CD4-positive, alpha-beta T cell treated with Interleukin-17A for 1 hour (primary cell): ENCODE data around the gene CALN1.
"Not testable (repeated sequence)": the region's sequence is repeated elsewhere in the genome, so short reads cannot be mapped to it uniquely, and the experiment has no call there.

Source experiments
- DNase-seq: peaks from one replicate; pipeline ENCODE4 v3.0.0-alpha.2; 2020

CALN1 gene

GRCh38 chr7:72412121-72412618 is at the start of gene CALN1:
CALN1 (minus strand) TSS chr7:72412338.
- not testable (repeated sequence) for DNase-seq

DNA sequence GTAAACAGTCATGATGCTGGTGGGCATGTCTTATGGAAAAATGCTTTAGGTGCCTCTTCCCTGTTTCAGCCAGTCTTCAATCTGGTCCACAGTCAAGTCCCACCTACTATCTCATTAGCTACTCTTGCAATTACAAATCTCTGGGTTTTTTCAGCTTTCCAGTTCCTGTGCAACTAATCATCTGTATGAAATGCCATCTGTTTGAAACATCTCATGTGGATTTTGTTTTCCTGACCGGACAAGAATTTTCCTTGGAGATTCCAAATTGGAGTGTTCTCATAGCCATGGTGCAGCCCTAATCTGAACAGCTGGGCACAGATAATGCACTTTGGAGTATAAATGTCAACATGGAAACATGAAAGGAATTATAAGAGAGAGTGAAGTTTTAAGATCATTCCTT is 41.3 kb upstream of the CALN1 start:
- no peak for DNase-seq

- no peak for DNase-seq
Observed at GRCh38 chr7:72447465-72448204, 35.5 kb upstream of the CALN1 start.

DNA sequence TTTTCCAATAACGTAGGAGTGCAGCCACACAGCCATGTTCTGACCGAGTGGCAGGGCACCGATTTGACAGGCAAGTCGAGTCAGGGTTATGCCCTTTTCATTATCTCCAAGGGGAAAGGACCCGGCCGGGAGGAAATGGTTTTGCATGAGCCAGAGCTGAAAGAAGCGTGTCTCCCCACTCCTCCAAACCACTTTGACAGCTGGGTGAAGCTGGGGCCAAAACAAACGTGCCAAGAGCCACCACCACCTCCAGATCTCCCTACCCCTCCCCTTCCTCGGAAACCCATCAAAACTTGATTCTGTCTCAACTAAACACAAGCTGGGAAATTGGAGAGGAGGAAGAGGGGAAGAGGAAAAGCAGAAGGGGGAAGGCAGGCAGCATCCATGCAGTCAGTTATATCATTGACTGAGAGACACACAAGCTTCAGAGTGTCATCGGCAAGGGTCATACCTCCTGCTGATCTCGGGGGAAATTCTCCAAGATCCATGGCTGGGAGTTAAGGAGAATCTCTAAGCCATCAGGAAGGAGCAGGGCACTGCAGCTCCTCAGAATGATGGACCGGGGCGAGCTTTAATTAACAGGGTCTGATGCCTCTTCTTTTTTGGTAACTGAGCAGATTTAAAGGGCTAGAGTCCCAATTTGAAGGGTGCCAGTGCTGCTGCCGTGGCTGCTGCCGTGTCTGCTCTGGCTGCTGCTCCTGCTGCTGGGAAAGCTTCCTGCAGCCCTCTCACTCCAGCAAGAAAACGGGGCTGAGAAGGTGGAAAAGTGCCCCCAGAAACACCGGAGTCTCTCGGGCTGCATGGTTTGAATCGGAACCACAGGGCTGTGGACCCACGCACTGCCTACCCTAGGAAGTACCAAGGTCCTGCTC is 34.7 kb upstream of the CALN1 start:
- DNase-seq, result no peak

GRCh38 chr7:72446131-72446530 is 34.0 kb upstream of the CALN1 start:
- no peak for DNase-seq

DNA sequence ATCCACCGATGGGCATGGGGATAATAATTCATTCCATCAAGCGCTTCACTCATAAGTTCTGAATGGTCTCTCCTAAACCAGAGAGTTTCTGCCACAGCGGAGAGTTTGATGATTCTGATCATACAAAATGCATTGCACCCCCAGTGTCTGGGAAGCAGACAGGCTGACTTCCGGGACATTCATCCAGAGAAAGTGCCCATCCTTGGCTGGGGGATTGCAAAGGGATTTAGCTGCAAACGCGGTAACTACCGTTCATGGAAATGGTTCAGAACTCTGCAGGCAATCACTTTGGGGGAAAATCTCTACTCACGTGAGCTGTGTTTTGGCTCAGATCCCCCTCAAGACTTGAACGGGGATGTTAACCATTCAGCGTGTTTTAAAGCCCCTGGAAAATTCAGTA is 33.4 kb upstream of the CALN1 start:
- no peak for DNase-seq

GRCh38 chr7:72445075-72445474 is 32.9 kb upstream of the CALN1 start:
- no peak for DNase-seq

DNA sequence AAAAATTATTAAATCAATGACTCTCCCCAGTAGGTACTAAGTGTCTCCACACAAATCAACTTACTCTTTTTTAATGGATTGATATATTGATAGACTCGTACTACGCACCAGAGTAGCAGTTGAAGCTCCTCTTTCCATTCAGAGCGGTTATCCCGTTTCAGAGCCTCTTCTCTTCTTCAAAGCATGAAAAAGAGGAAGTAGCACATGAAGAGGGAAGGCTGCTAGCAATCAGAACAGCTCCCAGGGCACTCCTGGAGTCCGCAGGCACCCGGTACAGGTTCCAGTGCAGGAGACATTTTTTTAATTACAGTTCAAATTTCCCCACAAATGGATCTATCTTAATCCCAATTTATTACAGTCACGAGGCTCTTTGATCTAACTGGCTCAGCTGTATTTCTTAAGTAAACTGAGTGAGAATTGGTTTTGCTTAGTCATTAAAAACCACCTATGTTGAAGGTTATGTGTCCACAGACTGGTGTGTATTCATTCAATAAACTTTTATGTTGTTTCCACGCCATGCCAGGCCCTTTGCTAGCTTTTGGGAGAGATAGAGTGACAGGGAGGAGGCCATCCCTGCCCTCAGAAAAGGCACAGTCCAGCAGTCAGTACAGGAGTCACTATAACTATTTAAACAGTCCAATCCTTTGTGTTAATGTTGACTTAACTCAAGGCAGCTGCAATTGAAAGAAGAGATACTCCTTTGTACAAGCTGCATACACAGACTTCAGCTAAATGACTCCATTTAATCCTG is 32.1 kb upstream of the CALN1 start:
- no peak for DNase-seq

DNA sequence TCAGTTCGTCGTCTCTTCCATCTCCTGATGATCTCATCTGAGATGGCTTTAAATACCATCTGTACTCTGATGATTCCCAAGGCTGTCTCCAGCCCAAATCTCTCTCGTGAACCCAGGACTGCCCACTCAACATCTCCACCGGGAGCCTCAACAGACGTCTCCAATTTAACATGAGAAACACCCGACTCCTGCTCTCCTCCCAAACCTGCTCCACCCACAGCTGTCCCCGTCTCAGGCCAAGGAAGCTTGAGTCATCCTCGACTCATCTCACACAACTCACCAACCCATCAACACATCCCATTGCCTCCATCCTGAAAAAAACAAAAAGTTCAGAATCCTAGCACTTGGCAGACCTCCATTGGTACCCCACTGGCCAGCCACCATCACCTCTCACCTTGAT is 29.7 kb upstream of the CALN1 start:
- DNase-seq, result no peak

GRCh38 chr7:72438491-72438890 is 26.4 kb upstream of the CALN1 start:
- no peak for DNase-seq

- DNase-seq, result no peak
Observed at GRCh38 chr7:72437610-72438009, 25.5 kb upstream of the CALN1 start.

- DNase-seq, result no peak
Observed at GRCh38 chr7:72437061-72437585, 25.0 kb upstream of the CALN1 start.

- DNase-seq, result no peak
Observed at GRCh38 chr7:72435925-72436480, 23.9 kb upstream of the CALN1 start.

DNA sequence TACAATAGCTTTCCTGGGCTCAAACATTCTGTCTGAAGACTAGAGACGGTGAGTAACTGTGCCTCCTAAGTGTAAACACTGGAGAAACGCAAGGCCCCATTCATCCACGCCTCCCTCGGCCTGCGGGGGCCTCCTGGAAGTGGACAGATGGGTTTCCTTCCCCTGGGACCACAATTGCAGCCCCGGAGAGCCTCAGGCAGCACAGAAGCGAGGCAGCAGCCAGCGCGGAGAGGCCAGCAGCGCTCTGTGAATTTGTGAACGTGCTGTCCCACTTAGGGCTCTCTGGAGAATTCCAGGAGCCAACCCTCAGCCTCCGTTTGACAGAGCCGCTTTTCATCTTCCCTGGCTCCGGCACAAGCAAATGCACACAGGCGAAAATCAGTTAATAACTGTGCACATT is 23.2 kb upstream of the CALN1 start:
- DNase-seq, result no peak

GRCh38 chr7:72430531-72430930 is 18.4 kb upstream of the CALN1 start:
- DNase-seq, result no peak

DNA sequence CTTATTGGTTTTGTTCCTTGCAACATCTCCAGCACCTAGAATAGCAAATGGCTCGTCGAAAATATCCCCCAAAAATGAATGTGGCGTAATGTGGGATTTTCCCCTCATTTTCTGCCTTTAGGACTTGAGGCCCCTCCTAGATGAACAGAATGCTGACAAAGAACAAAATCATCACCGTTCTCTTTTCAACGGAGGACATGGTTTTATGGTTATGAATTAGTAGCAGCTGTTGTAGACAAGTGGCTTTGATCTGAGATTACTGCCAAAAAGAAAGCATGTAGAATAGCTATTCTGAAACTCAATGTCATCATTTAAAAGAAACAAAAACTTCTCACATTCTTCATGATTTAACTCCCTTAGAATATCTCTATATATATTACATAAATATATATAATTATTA is 17.2 kb upstream of the CALN1 start:
- DNase-seq, result no peak

- DNase-seq, result no peak
Observed at GRCh38 chr7:72416846-72417245, 4.7 kb upstream of the CALN1 start.

DNA sequence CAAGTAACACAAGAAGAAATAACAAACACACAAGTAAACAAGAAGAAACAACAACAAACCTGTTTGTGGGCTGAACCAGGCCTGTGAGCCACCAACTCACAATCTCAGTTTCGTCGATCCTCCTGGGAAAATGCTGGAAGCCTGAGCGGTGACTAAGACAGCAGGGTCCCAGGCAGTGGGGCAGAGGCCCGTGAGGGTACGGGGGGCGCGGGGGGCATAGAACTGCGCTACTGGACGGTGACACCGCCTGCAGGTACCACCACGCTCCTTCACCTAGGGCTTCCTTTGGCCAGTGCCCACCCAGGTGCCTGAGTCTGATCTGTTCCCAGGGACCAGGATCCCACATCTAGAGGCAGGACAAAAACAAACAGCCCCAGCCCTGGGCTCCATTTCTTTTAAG is 3.4 kb upstream of the CALN1 start:
- no peak for DNase-seq

- no peak for DNase-seq
Observed at GRCh38 chr7:72413886-72414285, 1.7 kb upstream of the CALN1 start.

- no peak for DNase-seq
Observed at GRCh38 chr7:72413290-72413689, 1.2 kb upstream of the CALN1 start.

- no peak for DNase-seq
Observed at GRCh38 chr7:72411419-72411818, 719 bp downstream of the CALN1 start.

DNA sequence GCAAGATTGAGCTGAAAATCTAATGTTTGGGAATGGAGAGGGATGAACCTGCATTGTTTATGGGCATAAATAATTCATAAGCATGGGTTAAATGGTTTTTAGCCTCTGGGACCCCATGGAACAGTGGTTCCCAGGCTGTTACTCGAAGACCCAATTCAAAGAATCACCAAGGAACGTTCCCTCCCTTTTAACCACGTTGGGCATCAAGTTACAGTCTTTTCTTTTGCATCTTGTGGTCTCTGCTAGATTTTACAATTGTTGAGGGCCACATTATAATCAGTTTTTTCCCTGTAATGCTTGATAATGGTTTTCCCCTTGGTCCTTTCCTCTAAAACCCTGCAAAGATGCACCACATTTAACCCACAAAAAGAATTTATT is 2.5 kb downstream of the CALN1 start:
- DNase-seq, result no peak
